ENCODE measurements around the gene FBXL20.

The FBXL20 gene

GRCh38 chr17:39208136-39208535 is 193.3 kb downstream of the FBXL20 start:
- Mint-ChIP-seq H3K9me3 (ENCODE audit: low read depth) (no peaks in the 10 kb centered on the region), H3K27ac (peak overlapping the region; percentile 6), H3K4me1 (ENCODE audit: low read depth) (peaks cover 40% of the 10 kb centered on the region), H3K27me3 (no peaks in the 10 kb centered on the region), H3K4me3 (no peak overlapping the region), H3K36me3 (peaks cover 4% of the 10 kb centered on the region)

GRCh38 chr17:39205112-39205526 is 196.3 kb downstream of the FBXL20 start:
- Mint-ChIP-seq H3K9me3 (ENCODE audit: low read depth) (no peaks in the 10 kb centered on the region), H3K4me1 (ENCODE audit: low read depth) (peaks cover 54% of the 10 kb centered on the region), H3K36me3 (peaks cover 20% of the 10 kb centered on the region)

GRCh38 chr17:39204245-39204644 is 197.2 kb downstream of the FBXL20 start:
- Mint-ChIP-seq H3K4me3 (peak overlapping the region; percentile 35), H3K4me1 (ENCODE audit: low read depth) (peaks cover 56% of the 10 kb centered on the region), H3K27ac (no peak overlapping the region), H3K27me3 (no peaks in the 10 kb centered on the region), H3K9me3 (ENCODE audit: low read depth) (no peaks in the 10 kb centered on the region), H3K36me3 (peaks cover 20% of the 10 kb centered on the region)

More at GRCh38 chr17:39205112-39205526, 196.3 kb downstream of the FBXL20 start:
- Mint-ChIP-seq H3K27me3 (no peaks in the 10 kb centered on the region), H3K4me3 (peak overlapping the region; percentile 10), H3K27ac (peak overlapping the region; percentile 41)

All from activated naive CD8-positive, alpha-beta T cell (primary cell).